Measurements from ENCODE around the gene PPP1R12A. TPM values are rescaled to one million over a fixed set of nuclear protein-coding genes. Genes with fewer than 3 reads are reported as not detected.

The PPP1R12A gene
- polyA plus RNA-seq, 3 donors, result 26.2 to 57.2 (median 33.1) TPM

DNA sequence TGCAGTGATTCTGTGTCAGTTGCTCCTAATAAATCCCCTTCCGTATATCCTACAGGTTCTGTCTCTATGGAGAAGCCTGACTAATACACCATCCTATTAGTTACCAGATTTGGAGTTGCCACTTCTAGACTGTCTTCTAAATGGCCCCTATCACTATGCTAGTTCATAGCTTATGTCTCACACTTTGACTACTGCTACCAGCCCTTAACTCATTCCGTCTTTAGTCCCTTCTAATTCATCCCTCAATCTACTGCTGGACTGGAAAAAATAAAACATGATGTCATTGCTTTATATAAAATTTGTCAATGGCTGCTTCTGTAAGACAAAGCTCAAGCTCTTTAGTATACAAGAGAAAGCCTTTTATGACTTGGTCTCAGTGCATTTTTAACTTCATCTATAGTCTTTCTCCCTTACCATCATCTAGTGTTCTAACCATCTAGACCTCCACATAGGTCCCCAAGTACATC is 99.5 kb downstream of the PPP1R12A start:
- Mint-ChIP-seq H3K27ac (no peak overlapping the region), H3K9me3 (peaks cover 12 to 19% (median 15%) of the 10 kb centered on the region in 7 donors), H3K36me3 (peaks cover 34 to 56% of the 10 kb centered on the region in 2 donors), H3K4me3 (no peak overlapping the region), H3K4me1 (no peaks in the 10 kb centered on the region), H3K27me3 (ENCODE audit: low read depth in 3 of 3) (no peaks in the 10 kb centered on the region)
- H3K9me3 ChIP-seq (replicated peaks in 1 of 2; ENCODE audit: control insufficient read depth in 1 of 2, insufficient read depth in 1 of 2, low read length in 2 of 2), result peaks cover 15% of the 10 kb centered on the region in 2 donors
- no peak overlapping the region for H3K4me3 ChIP-seq (replicated peaks in 1 of 3; ENCODE audit: low read depth in 2 of 3, low read length in 3 of 3)
- H3K27me3 ChIP-seq (ENCODE audit: control insufficient read depth in 2 of 2, insufficient read depth in 2 of 2, low read length in 2 of 2), result no peaks in the 10 kb centered on the region
- peaks cover 34 to 72% of the 10 kb centered on the region in 2 donors for H3K36me3 ChIP-seq (replicated peaks in 1 of 2; ENCODE audit: control insufficient read depth in 1 of 2, insufficient read depth in 2 of 2, low read length in 2 of 2)
- WGBS (ENCODE audit: insufficient coverage), result 83% methylated on average over 1 of the region's 2 CpGs
- intact Hi-C loops (cut with micrococcal nuclease), result no loop called here
- peaks cover 93% of the 10 kb centered on the region for H4K20me1 ChIP-seq (ENCODE audit: insufficient read depth, low read length)
- peaks cover 65% of the 10 kb centered on the region for H3K79me2 ChIP-seq (ENCODE audit: insufficient read depth, low read length)
- no peak for DNase-seq
- no peak overlapping the region for H3K4me2 ChIP-seq (replicated peaks; ENCODE audit: extremely low read depth, low read length, poor library complexity, severe bottlenecking)
- H3K4me1 ChIP-seq (ENCODE audit: control insufficient read depth in 1 of 2, insufficient read depth in 2 of 2, low read length in 2 of 2), result no peaks in the 10 kb centered on the region
- H3K9ac ChIP-seq (ENCODE audit: insufficient read depth, low read length, poor library complexity, severe bottlenecking), result no peak overlapping the region
- H3K27ac ChIP-seq (ENCODE audit: low read depth in 1 of 2, low read length in 2 of 2), result no peak overlapping the region
- TF ChIP-seq, protein P1, sequence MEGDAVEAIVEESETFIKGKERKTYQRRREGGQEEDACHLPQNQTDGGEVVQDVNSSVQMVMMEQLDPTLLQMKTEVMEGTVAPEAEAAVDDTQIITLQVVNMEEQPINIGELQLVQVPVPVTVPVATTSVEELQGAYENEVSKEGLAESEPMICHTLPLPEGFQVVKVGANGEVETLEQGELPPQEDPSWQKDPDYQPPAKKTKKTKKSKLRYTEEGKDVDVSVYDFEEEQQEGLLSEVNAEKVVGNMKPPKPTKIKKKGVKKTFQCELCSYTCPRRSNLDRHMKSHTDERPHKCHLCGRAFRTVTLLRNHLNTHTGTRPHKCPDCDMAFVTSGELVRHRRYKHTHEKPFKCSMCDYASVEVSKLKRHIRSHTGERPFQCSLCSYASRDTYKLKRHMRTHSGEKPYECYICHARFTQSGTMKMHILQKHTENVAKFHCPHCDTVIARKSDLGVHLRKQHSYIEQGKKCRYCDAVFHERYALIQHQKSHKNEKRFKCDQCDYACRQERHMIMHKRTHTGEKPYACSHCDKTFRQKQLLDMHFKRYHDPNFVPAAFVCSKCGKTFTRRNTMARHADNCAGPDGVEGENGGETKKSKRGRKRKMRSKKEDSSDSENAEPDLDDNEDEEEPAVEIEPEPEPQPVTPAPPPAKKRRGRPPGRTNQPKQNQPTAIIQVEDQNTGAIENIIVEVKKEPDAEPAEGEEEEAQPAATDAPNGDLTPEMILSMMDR (IDR thresholded peaks at IDR 0.05), result no peak
- no peak overlapping the region for H2AFZ ChIP-seq (ENCODE audit: insufficient read depth, low read depth, low read length, poor library complexity, severe bottlenecking)

DNA sequence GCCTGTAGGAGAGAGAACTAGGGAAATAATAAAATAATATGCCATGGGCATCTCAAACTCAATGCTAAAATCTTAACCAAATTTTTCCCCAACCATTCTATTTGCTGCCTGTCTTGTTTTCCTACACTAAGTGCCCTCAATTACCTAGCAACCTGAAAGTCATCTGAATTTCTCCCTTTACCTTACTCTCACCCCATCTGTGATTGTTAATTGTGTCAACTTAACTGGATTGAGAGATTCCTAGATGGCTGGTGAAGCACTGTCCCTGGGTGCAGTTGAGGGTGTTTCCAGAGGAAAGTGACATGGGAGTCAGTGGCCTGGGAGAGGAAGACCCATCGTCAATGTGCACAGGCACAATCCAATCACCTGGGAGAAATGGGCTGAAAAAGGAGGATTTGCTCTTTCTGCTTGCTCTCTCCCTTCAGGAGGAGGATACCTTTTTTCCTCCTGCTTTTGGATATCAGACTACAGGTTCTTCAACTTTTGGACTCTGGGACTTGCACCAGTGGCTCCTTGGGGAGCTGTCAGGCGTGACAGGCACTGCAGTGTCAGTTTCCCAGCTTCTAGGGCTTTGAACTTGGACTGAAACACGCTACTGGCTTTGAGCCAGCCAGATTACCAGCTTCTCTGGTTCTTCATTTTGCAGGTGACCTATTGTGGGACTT is 100.1 kb downstream of the PPP1R12A start:
- peaks cover 63% of the 10 kb centered on the region for H3K79me2 ChIP-seq (ENCODE audit: insufficient read depth, low read length)
- peaks cover 31 to 72% of the 10 kb centered on the region in 2 donors for H3K36me3 ChIP-seq (replicated peaks in 1 of 2; ENCODE audit: control insufficient read depth in 1 of 2, insufficient read depth in 2 of 2, low read length in 2 of 2)
- peaks cover 92% of the 10 kb centered on the region for H4K20me1 ChIP-seq (ENCODE audit: insufficient read depth, low read length)

More for the DNA sequence above, 100.1 kb downstream of the PPP1R12A start:
- TF ChIP-seq, protein P1 (IDR thresholded peaks at IDR 0.05), result no peak
- Mint-ChIP-seq H3K4me3 (no peak overlapping the region), H3K27ac (peak overlapping the region in 3 of 7 donors; percentile 17 to 78 (median 30)), H3K4me1 (no peaks in the 10 kb centered on the region), H3K36me3 (peaks cover 32 to 52% of the 10 kb centered on the region in 2 donors), H3K27me3 (ENCODE audit: low read depth in 3 of 3) (no peaks in the 10 kb centered on the region), H3K9me3 (peaks cover 10 to 16% (median 12%) of the 10 kb centered on the region in 7 donors)
- intact Hi-C loops (cut with micrococcal nuclease), result no loop called here
- no peak overlapping the region for H3K4me3 ChIP-seq (replicated peaks in 1 of 3; ENCODE audit: low read depth in 2 of 3, low read length in 3 of 3)
- no peaks in the 10 kb centered on the region for H3K27me3 ChIP-seq (ENCODE audit: control insufficient read depth in 2 of 2, insufficient read depth in 2 of 2, low read length in 2 of 2)
- peaks cover 15% of the 10 kb centered on the region in 2 donors for H3K9me3 ChIP-seq (replicated peaks in 1 of 2; ENCODE audit: control insufficient read depth in 1 of 2, insufficient read depth in 1 of 2, low read length in 2 of 2)
- no peaks in the 10 kb centered on the region for H3K4me1 ChIP-seq (ENCODE audit: control insufficient read depth in 1 of 2, insufficient read depth in 2 of 2, low read length in 2 of 2)
- H3K9ac ChIP-seq (ENCODE audit: insufficient read depth, low read length, poor library complexity, severe bottlenecking), result no peak overlapping the region
- no peak for DNase-seq
- no peak overlapping the region for H2AFZ ChIP-seq (ENCODE audit: insufficient read depth, low read depth, low read length, poor library complexity, severe bottlenecking)
- 100% methylated on average over 2 of the region's 3 CpGs for WGBS (ENCODE audit: insufficient coverage)
- H3K27ac ChIP-seq (ENCODE audit: low read depth in 1 of 2, low read length in 2 of 2), result no peak overlapping the region
- H3K4me2 ChIP-seq (replicated peaks; ENCODE audit: extremely low read depth, low read length, poor library complexity, severe bottlenecking), result no peak overlapping the region

Measured in CD14-positive monocyte (primary cell).